HG02943 (cell line): ENCODE measurements around the gene MAFG.

Experiments
- ATAC-seq: cut with Tn5 transposase; IDR thresholded peaks from one replicate; pipeline ENCODE4 v1.9.1; 2021; ENCODE audit warnings: mild to moderate bottlenecking, low read depth, moderate library complexity; ENCODE audit not compliant: unreplicated experiment

MAFG gene

DNA sequence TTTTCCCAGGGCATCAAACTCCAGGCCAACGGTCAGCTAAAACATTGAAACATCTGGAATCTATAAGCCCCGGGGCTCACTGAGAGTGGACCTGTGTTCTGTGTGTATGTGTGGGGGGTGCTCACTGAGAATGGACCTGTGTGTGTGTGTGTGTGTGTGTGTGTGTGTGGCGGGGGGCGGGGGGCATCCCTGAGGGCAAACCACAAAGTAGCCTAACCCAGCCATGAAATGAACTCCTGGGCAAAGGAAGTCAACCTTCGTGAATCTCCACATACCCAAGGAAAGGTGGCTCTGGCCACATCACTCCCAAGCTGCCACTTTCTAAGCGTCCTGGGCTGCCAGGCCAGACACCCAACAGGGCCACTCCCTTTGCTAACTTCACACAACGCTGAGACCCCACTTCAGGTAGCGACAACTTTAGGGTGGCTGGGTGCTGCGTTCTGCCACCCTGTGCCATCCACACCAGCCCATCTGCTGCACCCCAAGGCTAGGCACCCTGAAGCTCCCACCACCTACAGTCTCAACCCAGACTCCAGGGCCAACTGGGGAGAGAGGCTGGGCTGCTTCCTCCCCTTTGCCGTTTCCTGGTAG lies 1.6 kb downstream of the MAFG start:
- no peak for ATAC-seq

DNA sequence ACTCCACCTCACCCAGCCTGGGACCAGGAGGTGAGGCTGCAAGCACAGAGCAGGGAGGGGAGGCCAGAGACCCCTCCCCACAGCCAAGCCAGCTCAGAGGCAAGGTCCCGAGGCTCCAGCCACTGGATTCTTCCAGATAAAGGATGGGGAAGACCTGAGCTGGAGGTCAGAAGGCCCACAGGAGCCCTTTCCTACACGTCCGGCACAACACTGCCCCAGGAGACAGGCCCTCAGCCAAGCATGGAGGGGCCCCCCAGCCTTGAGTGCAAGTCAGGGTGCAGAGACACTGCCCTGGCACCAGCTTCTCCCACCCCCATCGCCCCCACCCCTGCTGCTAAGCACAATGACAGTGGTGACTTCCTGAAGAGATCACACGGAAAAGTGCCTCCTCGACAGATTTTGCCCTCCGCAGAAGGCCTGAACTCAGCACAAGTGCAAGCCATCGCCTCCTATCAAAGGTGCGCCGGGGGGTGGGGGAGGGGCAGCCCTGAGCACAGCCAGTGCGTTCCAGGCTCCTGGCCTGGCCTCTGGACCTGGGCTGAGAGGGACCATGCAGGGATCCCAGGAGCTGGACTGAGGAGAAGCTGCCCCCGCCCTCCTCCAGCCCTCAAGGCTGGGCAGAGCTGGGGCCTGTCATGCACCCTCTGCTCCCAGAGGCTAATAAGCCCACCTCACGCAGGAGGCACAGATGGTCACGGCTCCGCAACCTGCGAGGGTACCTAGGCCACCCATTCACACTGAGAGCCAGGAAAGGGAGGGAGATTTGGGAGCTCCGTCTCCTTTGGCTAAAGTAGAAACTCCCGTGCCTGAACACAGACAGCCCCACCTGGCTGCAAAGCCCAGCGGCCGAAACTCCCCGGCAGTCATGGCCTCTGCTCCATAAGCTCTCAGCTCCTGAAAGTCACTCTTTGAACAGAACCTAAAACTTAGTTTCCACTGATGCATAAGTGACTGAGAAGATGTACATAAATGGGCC lies 2.7 kb downstream of the MAFG start:
- ATAC-seq, result no peak

DNA sequence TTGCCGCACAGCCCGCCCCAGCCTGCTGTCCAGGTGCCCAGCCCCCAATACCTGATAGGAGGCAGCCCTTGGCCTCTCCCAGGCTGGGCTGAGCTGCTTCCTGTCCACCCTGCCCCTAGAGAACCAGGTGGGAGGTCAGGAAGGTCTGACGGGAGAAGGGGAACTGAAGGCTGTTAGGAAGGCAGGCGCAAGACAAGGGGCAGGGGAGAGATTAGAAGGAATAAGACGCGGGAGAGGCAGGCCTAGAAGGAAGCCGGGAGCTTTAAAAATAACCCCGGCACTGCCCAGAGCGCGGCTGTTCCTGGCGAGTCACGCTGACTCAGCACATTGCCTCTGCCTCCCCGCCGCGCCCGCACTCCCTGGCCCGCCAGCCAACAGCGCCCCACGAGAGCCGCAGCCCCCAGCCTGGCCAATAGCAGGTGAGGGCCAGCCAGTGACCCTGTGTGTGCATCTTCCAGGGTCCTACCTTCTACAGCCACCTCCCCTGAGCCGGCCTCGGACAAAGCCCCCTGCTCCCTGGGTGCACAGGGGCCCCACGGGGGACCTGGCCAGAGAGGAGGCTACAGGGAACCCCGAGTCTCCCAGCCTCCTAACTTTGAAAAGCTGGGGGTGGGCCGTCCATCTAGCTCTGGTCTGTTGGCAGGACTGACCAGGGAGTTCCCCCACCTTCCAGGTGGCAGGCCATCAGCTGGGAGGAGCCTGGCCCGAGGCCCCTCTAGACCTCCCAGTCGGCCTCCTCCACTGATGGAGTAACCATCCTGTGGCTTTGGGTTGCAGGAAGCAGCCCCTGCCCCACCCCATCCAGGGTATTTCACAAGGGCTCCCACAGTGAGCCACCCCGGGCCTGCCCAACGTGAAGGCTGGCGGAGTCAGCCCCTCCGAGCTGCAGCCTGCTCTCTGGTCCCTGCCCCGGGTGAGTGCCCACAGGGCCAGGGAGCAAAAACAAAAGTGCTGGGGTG lies 4.0 kb downstream of the MAFG start:
- ATAC-seq, result no peak

DNA sequence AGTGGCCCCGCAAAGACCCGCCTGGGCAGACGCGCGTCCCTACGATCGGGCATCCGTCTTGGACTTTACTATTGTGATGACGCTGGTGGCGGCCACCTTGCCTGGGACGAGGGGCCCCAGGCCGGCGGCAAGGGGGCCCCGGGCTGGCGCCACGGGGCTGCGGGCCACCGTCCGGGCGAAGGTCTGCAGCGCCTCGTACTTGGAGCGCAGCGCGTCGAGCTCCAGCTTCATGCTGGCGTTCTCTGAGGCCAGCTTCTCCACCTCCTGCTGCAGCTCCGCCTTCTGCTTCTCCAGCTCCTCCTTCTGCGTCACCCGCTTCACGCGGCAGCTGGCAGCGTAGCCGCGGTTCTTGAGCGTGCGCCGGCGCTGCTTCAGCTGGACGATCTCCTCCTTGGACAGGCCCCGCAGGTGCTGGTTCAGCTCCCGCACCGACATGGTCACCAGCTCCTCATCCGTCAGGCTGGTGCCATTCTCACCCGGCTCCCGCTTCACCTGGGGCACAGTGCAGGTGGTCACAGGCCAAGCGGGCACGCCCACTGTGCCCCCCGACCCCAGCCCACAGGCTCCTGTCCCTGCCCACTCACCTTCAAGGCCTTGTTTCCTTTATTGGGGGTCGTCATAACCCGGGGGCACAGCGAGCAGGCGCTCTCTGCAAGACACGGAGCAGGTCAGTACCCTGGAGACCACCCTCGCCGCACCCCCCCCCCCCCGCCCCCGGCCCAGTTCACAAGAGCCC lies 4.8 kb downstream of the MAFG start:
- no peak for ATAC-seq

DNA sequence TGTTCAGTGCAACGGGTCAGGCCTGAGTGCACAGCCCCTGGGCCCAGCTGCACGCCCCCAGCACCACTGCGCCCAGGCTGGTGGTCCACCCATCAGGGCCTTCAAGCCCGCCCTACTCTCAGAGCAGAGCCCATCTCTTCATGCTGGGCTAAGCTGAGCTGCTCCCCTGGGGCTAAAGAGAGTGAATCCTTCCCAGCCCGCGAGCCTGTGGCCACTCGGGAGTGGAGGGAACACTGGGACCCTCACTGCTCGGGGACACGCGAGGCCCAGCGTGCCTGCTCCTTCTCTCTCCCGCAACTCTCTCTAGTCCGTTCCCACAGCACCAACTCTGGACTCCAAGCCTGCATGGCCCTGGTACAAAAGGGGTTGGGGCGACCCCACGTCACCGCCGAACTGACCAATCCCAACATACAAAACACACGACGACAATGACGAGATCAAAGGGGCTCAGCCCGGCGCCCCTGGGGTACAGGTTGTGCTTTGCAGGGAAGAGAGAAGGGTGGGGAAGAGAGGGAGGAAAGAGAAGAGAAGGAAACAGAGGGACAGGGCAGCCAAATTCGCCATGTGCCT lies 5.5 kb downstream of the MAFG start:
- ATAC-seq, result no peak

DNA sequence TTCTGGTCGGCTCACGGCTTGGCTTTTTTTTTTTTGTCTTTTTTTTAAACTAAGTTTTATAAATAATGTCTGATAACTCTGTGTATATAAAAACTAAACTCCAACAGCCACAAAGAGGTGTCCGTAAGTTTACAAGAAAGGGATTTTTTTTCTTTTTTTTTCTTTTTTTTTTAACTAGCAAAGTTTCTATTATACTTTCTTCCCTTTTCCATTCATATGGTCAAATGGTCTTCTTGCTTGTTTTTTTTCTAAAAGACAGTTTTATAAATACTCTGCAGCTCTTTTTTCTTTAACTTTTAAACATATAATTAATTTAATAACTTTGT lies 6.0 kb downstream of the MAFG start:
- ATAC-seq, result no peak

DNA sequence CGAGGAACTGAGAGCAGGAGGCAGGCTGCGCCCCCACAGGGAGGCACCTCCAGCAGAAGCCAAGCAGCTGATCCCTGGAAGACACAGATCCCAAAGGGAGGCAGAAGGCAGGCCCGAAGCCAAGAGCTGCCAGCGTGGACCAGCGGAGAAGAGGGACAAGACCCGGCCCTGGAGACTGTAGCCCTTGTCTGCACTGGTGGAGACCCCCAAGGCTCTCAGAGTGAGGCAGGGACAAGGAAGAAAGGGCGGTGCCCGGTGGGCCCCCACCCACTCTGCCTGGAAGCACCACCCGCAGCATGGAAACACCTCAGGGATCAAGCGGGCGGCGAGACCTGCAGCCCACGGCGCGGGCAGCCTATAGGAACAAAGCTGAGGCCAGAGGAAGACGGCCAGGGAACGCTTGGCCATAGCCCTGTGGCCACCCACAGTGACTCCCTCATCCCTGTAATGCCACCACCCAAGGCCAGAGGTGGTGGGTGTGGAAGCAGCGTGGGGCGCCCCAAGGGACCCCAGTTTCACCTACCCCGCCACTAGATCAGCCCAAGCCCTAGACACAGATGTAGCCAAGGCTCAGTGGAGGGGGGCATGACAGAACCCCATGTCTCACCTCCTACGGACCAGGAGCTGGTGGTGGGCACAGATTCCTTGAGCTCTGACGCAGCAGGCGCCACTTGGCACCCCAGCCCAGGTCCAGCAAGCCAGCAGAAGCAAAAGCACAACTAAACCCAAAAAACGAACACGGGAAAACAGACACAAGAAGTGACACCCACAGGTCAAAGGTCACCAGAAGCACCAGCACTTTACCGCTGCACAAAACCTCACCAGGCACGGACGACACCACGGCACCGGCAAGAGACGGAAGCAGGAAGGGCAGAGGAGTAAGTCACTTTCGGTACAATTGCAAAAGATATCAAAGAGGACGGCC lies 6.7 kb downstream of the MAFG start:
- no peak for ATAC-seq

DNA sequence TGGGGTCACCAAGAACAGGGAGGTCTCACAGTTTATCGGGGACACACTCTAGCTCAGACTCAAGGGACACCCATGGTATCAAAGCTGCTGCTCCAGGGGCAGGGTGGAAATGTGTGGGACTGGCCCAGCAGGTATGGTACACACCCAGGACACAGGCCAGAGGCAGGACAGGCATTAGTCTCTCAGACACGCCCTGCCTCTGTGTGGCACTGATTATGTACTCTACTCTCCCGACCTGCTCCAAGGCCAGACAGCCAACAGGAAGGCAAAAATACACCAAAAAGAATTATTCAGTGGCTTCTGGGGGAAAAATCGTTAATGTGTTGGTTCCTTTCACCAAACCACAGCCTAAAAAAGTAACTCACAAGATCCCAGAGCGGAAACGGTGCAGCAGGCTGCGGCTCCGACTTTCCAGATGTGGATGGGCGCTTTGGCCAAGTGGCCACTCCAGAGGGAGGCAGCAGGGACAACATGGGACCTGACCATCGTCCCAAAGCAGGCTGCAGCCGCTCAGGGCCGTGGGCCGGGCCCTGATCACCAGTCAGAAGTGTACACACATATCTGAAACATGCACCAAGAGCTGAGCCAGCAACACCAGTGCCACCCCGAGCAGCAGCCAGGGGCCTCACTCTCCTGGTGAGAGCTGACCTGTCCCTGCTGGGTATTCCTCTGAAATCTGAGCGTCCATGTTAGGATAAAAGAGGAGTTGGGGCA lies 8.5 kb downstream of the MAFG start:
- ATAC-seq, result no peak

DNA sequence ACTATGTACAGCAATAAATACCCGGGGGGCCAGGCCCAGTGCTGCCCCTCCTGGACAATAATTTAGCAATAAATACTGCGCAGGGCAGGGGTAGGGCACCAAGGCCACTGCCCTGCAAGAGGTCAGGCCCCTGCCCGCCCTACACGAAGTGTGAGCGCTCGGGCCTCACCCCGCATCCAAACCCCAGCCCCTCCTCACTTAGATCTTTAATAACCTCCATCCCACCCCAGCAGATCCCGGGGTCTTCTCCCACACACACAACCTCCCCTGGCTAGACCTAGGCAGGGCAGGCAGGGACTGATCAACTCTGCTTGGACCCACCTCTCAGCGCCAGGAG lies 9.2 kb downstream of the MAFG start:
- ATAC-seq, result peak; percentile 18

DNA sequence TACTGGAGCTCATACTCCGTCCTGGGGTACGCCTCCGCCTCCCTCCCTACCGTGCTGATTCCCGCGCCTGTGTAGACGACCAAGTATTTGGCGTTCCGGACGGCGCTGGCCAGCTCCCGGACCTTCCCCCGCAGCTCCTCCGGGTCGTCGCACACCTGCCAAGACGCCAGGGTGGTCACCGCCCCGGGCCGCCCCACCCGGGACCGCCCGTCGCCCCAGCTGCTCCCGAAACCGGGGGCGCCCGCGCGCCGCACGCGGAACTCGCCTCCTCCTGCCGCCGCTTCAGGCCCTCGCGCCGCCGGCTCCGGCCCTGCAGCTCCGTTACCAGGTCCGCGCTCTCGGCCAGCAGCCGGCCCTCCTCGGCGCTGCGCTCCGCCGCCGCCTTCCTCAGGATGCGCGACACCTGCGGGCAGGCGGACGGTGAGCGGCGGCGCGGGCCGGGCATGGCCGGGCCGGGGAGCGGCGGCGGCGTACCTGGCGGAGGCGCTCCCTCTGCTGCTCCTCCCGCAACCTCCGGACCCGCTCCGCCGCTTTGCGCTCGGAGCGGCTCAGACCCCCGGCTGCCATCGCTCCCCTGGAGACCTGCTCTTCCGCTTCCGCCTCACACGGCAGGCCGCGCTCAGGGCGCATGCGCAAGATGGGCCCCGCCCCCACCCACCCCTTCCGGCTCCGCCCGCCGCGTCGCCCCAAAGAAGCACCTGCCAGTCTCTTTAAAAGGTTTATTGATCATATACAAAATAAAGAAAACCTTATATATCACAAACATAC lies 9.8 kb downstream of the MAFG start, which contains the start of gene SIRT7:
SIRT7 (minus strand) TSS at position 612 of the 768 bp plus-strand sequence; CDS start at position 567, 45 bp downstream.
- peak; percentile 53 for ATAC-seq

DNA sequence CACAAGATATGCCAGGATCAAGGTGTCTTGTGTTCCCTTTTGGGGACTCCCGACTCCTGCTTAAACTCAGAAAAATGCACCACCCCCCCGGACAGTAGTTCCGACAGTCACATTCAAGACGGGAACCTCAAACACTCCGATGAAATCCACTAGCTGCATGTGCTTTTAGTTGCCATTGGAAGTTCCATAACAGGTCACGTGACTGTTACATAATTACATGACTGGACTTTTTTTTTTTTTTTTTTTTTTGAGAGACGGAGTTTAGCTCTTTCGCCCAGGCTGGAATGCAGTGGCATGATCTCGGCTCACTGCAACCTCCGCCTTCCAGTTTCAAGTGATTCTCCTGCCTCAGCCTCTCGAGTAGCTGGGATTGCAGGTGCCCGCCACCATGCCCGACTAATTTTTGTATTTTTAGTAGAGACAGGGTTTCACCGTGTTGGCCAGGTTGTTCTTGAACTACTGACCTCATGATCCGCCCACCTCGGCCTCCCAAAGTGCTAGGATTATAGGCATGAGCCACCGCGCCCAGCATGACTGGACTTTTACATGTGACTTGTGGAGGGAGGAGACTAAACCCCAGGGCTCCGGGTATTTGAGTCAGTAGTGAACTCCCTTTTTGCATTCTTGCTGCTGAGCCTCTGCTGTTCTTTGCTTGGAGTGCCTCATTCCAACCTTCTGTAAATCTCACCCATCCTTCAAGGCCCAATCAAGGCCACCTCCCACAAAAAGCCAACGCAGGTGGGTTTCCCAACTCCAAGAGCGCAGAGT lies 11.1 kb downstream of the MAFG start:
- ATAC-seq, result no peak

DNA sequence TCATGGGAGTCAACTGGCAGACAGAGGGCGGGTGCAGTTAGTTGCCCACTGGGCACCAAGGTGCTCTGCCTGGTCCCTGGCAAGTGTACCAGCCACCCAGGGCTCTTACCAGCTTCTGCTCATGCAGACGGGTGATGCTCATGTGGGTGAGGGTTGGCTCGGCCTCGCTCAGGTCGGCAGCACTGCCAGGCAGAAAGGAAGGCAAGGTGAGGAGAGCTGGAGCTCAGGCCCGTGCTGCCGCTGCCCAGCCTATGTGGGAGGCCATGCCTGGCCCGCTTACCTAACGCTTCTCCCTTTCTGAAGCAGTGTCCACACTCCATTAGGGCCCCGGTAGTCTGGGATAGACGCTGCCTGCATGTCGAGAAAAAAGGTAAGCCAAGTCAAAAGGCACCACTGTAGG lies 12.2 kb downstream of the MAFG start:
- ATAC-seq, result no peak

DNA sequence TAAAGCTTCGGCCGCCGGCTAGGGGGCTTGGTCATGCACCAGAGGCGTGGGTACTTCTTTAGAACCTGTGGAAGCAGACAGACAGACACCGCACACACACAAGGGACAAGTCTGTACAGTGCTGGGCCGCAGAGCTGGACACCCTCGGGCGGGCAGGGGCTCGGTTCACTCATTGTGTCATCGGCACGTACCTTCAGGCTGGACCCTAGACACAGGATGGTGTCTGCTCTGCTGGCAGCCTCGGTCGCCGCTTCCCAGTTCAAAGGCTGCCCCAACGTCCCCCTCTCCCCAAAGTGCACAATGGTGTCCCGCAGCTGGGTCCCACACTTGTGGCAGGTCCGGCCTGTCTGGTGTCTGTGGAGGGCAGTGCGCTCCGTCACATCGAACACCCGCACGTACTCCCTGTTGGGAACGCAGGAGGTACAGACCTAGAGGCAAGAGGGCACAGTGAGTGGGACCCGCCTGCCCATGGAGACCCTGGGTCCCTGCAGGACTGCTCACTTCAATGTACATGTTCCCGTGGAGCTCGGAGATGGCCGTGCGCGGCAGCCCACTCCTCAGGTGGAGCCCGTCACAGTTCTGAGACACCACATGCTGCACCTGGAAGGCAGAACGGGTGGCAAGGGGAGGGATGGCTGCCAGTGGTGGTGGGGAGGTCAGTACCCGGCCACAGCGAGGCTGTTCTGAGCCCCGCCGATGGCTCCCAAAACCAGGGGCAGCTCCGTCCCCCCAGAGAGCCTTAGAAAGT lies 13.3 kb downstream of the MAFG start:
- ATAC-seq, result no peak

DNA sequence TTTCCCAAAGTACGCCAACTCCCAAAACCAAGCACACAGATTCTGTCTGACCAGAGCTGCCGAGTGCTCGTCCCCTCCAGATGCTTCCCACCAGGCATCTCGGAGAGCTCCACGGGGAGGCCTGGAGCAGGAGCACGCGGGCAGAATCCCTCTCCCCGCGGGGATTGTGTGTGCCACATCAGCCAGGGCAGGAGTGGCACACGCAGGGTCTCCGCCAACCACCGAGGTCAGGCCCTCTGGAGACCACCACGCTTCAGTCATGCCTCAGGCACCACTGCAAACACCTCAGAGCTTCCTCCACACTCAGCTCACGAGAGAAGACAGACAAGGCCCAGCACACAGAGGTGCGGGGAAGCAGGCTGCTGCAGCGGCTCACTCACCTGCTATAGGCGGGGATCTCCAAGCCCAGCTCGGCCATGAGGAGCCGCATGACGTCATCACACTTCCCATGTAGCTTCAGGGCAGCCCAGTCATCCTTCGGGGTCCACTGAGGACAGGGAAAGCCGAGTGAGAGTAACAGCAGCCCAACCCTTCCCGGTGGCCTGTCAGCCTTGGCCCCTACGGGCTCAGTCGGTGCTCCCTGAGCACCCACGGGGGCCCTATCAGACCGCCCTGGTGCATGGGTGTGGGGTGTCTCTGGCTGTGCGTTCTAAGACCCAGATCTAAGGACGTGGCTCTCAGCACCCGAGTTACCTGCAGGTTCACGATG lies 14.0 kb downstream of the MAFG start:
- no peak for ATAC-seq

DNA sequence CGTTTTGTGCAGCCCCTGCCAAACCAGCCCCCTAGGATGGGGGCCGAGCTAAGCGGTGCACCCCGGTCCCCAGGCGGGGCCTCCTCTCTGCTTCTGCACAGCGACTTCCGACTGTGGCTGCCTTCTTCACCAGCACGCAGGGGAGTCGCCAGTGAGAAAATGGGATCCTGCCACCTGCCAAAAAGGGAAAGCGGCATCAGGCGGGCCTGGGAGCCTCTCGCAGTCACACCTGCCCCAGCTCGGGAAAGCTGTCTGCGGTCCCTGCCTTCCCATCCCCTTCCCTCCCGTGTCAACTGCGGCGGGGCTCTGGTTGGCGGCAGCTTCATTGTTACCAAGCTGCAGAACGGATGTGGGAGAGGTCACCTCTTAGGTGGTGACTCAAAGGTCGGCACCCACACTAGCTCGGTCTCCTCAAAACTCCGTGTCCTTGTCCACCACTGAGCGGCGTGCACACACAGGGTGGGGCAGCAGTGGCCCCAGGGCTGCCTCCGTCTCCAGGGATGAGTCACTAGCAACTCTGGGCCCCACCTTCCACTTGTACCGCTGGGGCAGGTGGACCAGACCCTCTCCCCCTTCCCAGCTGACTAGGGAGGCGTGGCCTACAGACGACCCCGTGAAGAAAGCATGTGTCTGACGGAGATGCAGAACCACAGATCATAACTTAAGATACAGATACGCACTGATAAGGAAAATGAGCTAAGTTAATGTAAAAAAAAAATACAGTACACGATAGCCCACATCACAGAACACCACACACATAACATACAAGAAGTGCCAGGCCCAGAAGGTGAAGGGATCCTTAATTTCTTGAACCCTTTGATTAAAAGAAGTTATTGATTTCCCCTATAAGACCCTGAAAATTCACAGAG lies 14.9 kb downstream of the MAFG start:
- no peak for ATAC-seq
